DMS153 treated with DMSO at 0.1 percent for 48 hours (cell line): ENCODE data around the gene PKHD1.

Source experiments
- DNase-seq: peaks from one replicate; lab custom pipeline; 2025; ENCODE audit not compliant: unreplicated experiment; lab: John Stamatoyannopoulos, UW

Gene PKHD1, protein sequence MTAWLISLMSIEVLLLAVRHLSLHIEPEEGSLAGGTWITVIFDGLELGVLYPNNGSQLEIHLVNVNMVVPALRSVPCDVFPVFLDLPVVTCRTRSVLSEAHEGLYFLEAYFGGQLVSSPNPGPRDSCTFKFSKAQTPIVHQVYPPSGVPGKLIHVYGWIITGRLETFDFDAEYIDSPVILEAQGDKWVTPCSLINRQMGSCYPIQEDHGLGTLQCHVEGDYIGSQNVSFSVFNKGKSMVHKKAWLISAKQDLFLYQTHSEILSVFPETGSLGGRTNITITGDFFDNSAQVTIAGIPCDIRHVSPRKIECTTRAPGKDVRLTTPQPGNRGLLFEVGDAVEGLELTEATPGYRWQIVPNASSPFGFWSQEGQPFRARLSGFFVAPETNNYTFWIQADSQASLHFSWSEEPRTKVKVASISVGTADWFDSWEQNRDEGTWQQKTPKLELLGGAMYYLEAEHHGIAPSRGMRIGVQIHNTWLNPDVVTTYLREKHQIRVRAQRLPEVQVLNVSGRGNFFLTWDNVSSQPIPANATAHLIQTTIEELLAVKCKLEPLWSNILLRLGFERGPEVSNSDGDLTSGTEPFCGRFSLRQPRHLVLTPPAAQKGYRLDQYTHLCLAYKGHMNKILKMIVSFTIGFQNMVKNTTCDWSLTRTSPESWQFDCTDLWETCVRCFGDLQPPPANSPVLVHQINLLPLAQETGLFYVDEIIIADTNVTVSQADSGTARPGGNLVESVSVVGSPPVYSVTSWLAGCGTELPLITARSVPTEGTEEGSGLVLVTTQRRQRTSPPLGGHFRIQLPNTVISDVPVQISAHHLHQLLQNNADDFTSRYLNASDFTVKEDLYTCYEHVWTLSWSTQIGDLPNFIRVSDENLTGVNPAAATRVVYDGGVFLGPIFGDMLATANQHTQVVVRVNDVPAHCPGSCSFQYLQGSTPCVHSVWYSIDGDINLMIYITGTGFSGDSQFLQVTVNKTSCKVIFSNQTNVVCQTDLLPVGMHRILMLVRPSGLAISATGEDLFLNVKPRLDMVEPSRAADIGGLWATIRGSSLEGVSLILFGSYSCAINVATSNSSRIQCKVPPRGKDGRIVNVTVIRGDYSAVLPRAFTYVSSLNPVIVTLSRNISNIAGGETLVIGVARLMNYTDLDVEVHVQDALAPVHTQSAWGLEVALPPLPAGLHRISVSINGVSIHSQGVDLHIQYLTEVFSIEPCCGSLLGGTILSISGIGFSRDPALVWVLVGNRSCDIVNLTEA (N-terminal part only)

DNA sequence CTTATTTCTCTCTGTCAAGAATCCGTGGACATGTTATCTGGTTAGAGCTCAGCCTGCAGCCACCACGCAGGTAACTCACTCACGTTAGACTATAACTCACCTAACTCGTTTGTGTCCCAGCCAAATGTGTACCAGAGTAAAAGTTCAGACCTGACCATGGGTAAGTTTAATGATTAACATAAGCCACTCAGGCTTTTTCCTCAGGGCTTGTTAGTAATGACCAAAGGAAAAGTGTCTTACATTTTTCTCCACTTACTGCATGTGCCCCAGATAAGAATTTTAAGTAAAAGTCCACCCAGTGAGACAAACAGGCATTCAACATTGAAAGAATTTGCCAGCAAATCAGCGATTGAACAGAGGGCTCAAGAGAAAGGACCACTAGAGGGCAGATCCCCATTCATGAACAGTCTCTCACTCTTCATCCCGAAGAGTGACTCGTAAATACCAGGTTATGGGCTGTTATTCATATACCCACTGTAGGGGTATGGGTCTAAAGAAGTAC lies at the start of gene PKHD1:
Gene PKHD1 (minus strand): TSS at position 116 of the 502 bp plus-strand sequence. CDS start 2,680 bp downstream, outside the sequence.
- no peak for DNase-seq

DNA sequence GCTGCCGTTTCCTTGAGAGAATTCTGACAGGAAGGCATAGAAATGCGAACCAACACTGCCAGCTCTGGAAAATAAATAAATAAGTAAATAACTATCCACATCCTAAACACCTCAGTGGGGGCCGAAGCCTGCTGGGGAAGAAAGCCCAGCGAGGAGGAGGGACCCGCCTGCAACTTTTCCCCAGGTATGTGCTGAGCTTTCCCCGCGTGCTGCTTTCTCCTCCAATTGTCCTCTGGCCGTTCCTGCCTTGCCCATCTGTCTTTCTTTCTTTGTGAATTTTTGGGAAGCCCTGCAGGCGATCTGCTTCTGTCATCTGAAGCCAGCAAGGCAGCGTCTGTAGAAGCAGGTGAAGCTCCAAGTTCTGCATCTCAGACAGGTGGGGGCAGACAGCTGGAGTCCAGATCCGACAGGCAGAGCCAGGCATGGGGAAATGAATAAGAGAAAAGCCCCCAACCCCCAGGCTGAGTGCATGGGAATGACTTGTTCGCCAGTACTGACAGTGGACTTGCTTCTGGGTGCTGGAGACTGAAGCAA lies 49.6 kb upstream of the PKHD1 start:
- no peak for DNase-seq

DNA sequence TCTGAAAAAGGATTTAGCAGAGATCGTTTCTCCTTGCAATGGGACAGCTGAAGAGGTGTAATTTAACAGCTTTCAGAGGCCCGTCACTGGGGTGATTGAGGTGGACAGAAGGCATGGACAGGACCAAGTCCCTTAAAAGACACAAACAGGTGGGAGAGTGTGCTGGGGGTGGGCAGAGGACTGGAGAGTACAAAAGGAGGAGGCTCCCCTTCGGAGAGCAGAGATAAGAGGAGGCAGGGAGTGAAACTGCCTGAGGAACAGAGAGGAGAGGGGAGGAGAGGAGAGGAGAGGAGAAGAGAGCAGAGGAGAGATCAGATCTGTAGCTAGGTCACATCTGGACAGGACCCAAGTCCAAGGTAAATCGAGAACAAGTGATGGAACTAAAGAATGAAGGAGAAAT lies 48.6 kb upstream of the PKHD1 start:
- no peak for DNase-seq

DNA sequence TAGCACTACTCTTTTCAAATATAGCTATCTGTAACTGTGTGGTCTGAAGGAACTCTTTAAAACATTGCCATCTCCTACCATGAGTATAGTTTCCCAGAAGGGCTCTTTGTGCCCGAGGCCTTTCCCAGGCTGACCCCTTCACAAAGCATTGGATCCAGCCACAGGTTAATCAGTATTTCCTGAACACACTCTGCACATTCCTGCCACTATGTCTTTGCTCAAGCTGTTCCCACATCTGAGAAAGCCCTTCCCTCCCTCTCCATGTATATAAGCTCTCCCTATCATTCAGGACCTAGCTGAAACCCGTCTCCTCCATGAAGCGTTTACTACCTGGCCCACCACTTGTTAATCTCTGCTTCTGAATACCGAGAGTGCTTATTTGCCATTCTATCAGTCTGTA lies 47.8 kb upstream of the PKHD1 start:
- DNase-seq: no peak

DNA sequence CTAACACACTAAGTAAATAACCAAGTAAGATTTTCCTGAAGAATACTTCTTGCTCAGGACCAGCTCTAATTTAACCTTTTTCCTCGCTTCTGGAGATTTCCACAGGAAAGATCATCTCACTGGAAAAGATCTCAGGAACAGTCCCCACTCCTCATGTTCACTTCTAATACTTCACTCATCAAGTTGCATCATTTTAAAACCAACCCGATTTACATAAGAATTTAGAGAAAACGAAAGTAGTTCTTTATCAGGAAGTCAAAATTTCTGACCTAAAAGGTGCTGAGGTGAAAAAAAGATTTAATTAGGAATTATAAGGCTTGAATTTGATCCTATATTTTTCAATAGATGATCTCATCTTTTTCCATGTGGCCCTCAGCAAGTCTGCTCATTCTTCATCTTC lies 46.6 kb upstream of the PKHD1 start:
- no peak for DNase-seq

DNA sequence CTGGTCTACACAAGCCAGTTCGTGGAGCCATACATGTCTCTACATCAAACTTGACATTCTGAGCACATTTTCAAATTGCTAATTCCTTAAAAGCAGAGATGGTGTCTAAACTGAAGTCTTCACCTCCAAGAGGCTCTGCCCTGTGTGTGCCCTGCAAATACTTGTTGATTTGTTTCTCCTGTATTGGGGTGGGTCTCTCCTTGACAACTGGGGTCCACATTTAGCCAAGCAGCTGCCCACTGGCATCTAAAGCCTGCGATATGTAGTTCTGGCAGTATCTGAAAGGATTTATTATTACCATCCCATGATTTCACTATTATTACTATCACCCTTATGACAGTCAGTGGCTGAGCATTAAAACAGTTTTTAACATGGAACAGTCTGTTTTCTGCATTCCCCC lies 45.9 kb upstream of the PKHD1 start:
- DNase-seq: no peak

DNA sequence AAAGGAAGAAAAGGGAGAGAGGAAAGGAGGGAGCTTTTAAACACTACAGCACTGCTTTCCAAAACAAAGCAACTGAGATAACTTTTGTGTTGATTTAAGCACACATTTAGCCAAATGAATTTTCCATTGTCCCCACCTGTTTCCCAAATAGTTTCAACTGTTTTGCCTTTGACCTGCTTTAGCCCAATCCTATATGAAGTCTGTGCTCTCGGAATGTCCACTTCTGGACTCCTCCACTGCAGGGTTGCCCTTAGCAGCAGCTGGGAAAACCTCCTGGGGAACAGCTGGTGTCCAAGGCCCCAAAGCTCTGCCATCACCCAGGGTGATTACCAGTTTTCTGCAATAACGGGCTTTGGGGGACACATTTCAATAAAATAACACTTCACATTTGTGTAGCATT lies 44.9 kb upstream of the PKHD1 start:
- no peak for DNase-seq

DNA sequence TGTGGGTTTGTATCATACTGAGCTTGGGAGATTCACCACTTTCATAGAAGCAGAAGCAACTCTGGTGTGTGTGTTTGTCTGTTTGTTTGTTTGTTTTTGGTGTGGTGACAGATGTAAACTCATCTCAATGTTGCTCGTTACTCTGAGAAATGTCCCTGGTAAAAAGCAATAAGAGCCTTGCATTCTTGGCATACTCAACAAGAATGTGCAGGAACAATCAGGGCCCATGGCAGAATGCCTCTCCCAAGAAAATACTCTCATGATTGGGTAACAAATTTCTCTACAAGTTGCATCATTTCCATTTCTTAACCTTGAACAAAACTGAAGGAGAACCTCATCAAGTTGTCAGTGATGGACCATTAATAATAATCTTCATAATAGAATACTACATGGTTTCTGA lies 43.0 kb upstream of the PKHD1 start:
- no peak for DNase-seq

DNA sequence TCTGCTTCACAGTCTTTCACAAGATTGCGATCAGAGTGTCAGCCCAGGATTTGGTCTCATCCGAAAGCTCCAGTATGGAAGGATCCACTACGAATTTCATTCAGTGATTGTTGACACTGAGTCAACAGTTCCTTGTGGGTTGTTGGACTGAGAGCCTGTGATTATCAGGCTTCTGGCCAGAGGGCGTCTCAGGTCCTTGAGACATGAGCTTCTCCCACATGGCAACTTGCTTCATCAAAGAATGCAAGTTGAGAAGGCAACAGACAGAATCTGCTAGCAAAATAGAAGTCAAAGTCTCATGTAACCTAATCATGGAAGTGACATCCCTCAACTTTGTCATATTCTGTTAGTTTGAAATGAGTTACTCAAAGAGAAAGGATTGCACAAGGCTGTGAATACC lies 40.5 kb upstream of the PKHD1 start:
- DNase-seq: no peak

DNA sequence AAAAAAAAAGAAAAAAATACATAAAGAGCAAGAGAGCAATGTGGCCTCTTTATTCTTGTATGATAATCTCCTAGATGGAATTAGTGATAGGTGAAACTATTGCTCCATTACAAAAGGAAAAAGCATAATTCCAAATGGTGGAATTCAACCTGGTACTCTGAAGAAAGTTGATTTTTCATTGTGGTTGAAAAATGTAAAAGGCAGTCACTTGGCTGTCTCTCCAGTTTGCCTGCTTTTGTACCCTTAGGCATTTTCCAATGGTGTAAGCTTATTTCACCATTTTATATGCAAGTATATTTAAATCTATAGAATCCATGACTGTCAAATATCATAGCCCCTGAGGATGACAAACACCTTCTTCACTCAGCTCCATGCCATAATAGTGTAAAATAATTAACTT lies 38.8 kb upstream of the PKHD1 start:
- DNase-seq: no peak

DNA sequence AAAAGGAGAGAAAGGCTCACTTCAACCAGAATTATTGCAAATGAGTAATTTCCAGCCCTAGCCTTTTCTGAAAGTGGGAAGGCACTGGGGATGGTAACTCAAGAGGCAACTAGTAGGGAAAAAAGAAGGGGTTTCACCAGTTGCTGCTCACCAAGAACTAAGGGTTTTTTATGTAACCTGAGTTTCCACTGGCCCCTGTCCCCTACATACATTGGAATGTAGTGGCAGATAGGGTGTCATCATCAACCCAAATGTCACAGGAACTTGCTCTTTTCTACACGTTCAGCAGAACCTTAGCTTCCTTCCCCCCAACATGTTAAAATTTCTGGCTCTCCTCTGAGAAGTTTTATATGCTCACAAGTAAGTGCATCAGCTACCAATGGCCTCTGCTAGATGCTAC lies 38.2 kb upstream of the PKHD1 start:
- no peak for DNase-seq

DNA sequence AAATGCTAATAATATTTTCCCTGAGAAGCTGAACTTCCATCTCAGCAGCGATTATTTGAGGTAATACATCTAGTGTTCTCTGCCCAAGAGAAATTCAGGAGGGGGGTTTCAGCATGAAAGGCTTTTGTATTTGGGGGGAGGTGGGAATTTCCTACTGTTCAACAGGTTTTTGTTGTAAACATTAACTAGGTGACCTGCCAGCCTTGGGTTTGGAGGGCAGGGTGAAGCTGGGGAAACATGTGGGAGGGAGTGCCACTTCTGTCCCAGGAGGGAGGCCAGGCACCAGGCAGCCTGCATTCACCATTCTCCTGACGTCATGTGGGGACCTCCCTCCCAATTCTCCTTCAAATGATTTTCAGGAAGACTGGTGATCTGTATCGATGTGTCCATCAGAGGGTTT lies 37.7 kb upstream of the PKHD1 start:
- no peak for DNase-seq

DNA sequence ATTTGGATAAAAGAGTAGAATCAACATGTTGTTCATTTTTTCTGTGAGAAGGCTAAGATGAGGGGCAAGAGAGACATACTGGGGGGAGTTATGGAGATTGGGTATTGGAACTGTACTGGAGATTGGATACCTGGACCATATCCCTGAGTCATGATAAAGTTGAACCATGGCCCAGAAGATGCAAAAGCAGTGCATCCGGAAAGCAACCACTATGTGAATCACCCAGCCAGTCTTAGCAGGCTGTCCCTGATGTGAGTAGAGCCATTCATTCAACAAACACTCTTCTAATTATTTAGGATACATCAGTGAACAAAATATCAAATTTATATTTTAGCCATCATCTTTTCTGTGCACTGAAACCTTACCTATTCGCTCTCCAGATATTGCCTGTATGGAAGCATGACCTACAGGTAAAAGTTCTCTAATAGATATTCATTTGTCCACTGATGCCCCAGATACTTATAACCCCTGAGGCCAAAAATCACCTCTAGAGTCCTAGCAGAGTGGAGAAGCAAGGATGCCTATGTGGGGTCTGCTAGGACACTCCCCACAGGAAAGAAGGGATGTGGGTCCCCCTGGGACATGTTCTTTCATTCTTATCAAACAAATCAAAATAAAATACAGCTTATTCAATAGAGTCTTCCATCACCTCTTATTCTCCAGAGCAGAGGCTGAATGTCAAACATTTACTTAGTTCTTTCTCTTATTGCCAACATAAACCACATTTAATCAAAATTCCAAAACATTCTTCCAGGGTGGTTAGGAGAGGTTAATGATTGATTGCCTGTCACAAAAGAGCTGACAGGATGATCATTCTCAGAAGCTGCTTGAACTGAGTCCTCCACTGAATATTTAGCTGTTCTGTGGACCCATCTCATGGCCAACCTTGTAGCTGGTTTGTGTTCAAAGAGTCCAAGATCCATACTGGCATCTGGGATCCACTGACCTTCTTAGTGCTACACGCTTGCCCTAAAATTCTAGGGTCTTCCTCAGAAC lies 37.0 kb upstream of the PKHD1 start:
- no peak for DNase-seq

DNA sequence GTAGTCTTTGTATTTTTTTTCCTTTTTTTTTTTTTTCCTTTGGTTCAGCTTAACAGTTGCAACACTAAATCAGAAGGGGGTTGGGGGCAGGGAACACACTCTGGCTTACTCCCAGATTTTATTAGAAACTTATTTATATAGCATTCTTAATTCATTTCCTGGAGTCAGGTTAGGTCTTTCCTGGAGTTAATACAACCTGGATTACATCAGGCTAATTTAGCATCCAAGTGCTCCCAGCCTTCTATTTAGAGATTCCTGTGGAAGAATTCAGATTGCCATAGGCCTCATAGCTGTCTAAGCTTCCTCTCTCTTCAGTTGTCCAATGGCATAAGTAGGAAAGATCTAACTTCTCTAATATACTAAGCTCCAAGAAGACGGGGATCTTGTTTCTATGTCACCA lies 35.8 kb upstream of the PKHD1 start:
- DNase-seq: no peak

DNA sequence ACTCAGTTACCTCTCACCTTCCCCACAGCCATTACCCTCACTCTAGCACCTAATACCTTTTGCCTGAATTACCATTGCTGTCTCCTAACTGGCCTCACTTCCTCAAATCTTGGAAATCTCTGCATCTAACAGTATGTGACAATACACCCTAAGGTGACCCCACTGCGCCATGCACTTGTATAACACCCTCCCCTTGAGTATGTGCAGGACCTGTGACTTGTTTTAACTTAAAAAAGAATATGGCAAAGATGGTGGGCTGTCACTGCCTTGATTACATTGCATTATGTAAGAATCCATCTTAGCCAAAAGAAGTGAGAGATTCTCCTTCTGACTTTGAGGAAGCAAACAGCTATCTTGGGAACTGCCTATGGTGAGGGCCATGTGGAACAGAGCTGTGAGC lies 29.9 kb upstream of the PKHD1 start:
- no peak for DNase-seq

DNA sequence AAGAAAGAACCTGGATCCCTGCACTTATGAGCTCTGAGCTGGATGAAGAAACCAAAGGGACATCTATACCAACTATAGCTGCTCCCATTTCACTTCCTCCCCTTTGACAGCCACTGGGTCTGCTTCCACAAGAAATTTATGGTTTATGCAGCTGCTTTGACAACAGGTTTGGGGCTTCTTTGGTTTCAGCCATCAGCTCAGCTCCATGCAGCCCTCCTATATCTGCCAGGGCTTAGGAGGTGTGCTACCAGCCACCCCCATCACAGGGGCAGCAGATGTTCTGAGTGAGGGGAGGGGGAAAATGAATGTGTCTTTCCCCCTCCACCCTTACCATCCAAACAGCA lies 29.2 kb upstream of the PKHD1 start:
- DNase-seq: no peak

DNA sequence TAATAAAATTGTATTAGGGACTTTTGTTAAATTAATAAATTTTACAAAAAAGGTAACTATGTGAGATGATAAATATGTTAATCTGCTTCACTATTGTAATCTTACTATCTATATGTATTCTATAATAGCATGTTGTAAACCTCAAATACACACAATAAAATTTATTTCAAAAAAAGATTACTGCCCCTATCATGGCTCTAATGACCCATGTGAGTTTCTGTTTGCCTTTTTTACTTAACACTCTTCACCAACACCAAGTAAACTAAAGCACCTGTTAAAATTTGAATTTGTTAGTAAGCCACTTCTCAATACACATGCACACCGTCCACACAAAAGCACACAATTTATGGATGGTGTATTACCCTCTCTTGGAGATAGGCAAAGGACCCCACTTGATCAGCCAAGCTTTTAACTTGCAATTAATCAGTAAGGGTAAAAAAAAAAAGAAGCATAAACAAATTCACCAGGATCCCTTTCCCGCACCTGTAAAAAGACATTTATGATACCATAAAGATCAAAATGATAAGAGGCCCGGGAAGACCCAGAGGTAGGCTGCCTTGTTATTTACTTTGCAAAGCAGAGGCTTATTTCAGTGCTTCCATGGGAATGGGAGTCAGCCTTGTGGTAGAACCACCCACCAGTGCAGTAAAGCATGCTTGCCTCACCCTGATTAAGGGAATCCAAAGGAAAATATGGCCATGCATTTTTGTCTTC lies 28.6 kb upstream of the PKHD1 start:
- DNase-seq: no peak

DNA sequence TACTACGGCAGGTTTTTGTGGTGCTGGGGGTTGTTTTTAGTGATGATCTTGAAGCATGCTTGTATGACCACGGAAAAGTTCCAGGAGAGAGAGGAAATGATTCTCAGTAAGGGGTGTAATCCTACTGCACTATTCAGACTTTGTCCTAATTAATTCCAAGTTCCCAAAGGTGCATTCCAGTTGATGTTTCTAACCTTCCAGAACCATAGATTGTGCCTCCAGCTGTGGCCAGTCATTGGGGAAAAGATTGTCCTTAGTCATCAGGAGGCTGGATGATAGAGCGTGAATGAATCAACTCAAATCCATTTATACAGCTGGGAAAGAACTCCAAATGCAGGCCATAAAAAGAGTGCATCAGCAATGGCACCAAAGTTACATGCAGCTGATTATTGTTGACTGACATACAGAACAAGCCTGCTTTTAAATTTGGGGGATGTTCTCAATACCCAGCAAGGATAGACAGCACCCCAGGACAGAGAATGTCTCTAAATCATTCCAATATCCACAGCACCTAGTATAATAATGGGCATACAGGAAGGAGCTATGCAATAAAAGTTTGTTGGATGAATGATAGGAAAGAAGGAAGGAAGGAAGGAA lies 27.8 kb upstream of the PKHD1 start:
- DNase-seq: no peak

DNA sequence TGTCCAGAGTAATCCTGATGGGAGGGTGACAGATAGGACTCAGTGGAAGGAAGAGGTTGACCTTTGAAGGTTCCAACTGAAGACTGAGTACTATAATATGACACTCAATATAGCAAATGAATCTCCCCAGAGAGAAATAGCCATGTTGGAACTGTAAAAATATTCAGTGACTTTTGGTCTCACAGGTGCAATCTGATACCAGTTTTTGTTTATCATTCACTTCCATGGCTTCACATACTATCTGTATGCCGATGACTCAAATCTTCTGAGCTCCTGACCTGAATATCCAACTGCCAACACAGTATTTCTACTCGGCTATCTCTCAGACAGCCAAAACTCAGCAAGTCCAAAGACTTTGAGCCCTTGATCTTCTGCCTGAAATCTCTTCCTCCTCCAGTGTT lies 21.8 kb upstream of the PKHD1 start:
- no peak for DNase-seq
